Activated naive CD8-positive, alpha-beta T cell (primary cell): ENCODE data around the gene SERPINB4.

Experiments
- H3K27ac Mint-ChIP-seq: one replicate; pipeline ENCODE4 v1.8.0; 2021; ENCODE audit warnings: mixed read lengths
- H3K27me3 Mint-ChIP-seq: one replicate; pipeline ENCODE4 v1.8.0; 2021; ENCODE audit warnings: mixed read lengths
- H3K36me3 Mint-ChIP-seq: one replicate; pipeline ENCODE4 v1.8.0; 2021; ENCODE audit warnings: mixed read lengths
- H3K4me1 Mint-ChIP-seq: one replicate; pipeline ENCODE4 v1.8.0; 2021; ENCODE audit warnings: low read depth, mixed read lengths
- H3K4me3 Mint-ChIP-seq: one replicate; pipeline ENCODE4 v1.8.0; 2021; ENCODE audit warnings: mild to moderate bottlenecking, mixed read lengths
- H3K9me3 Mint-ChIP-seq: one replicate; pipeline ENCODE4 v1.8.0; 2021; ENCODE audit warnings: low read depth, mixed read lengths

SERPINB4 gene

DNA sequence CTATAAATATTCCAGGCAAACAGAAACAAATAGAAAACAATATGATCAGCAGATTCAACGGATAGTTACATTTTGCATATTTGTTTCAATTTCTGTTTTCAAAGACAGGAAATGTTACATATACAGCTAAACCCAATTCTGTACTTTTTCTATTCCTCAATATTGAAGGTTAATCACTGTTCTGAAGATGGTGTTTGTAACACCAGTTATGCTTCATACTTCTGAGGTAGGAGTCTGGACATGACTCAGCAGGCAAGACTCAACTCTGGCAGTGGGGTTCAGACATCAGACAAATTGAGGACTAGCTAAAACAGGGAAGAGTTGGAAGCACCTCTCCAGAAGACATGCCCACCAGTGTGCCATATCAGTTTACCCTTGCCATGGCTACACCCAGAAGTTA is 40.3 kb downstream of the SERPINB4 start:
- Mint-ChIP-seq H3K4me3 (no peak overlapping the region), H3K27ac (no peak overlapping the region), H3K27me3 (no peaks in the 10 kb centered on the region), H3K9me3 (no peaks in the 10 kb centered on the region), H3K4me1 (no peaks in the 10 kb centered on the region), H3K36me3 (no peaks in the 10 kb centered on the region)

DNA sequence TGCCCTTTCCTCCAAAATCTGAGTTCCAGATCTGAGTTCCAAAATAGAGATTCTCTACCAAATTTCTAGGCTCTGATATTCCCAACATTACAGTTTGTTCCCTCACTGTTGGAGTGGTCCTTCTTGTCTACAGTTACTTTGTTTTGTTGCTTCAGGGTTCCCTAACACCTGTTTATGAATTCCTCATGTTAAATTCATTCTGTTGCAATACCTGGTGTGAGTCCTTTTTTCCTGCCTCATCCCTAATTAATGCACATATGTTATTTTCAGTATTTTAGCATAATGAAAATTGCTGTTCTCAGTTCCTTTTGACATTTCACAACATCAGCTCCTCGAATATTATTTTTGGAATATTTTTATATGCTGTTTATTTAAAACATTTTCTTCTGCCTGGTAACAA is 40.7 kb downstream of the SERPINB4 start:
- no peak overlapping the region for H3K27ac Mint-ChIP-seq
- no peaks in the 10 kb centered on the region for H3K36me3 Mint-ChIP-seq
- no peaks in the 10 kb centered on the region for H3K9me3 Mint-ChIP-seq
- H3K4me3 Mint-ChIP-seq: no peak overlapping the region
- no peaks in the 10 kb centered on the region for H3K27me3 Mint-ChIP-seq
- H3K4me1 Mint-ChIP-seq: no peaks in the 10 kb centered on the region

DNA sequence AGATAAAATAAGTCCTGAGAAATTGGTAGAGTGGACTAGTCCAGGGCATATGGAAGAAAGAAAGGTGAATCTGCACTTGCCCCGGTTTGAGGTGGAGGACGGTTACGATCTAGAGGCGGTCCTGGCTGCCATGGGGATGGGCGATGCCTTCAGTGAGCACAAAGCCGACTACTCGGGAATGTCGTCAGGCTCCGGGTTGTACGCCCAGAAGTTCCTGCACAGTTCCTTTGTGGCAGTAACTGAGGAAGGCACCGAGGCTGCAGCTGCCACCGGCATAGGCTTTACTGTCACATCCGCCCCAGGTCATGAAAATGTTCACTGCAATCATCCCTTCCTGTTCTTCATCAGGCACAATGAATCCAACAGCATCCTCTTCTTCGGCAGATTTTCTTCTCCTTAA is 47.1 kb downstream of the SERPINB4 start:
- no peaks in the 10 kb centered on the region for H3K36me3 Mint-ChIP-seq
- H3K27me3 Mint-ChIP-seq: peaks cover 4% of the 10 kb centered on the region
- no peak overlapping the region for H3K4me3 Mint-ChIP-seq
- no peak overlapping the region for H3K27ac Mint-ChIP-seq
- no peaks in the 10 kb centered on the region for H3K9me3 Mint-ChIP-seq
- no peaks in the 10 kb centered on the region for H3K4me1 Mint-ChIP-seq

DNA sequence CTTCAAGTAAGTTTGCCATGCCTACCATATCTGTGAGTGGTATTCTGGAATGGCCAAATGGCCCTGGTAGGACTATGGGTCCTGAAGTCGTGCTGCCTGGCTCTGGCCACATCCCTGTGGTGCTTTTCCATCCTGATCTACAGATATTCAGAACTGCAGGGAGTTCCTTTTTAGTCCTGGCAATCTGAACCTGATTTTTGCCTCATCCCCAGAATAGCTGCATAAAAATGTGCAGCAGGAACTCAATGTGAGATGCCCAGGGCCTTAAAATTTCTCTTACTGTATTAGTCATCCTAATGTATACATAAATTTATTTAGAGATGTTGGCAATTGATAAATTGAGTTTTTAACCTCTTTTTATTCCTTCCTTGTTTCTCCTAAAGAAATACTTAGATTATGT is 51.6 kb downstream of the SERPINB4 start:
- H3K36me3 Mint-ChIP-seq: no peaks in the 10 kb centered on the region
- no peak overlapping the region for H3K4me3 Mint-ChIP-seq
- H3K9me3 Mint-ChIP-seq: no peaks in the 10 kb centered on the region
- no peaks in the 10 kb centered on the region for H3K4me1 Mint-ChIP-seq
- H3K27ac Mint-ChIP-seq: no peak overlapping the region
- peaks cover 5% of the 10 kb centered on the region for H3K27me3 Mint-ChIP-seq

DNA sequence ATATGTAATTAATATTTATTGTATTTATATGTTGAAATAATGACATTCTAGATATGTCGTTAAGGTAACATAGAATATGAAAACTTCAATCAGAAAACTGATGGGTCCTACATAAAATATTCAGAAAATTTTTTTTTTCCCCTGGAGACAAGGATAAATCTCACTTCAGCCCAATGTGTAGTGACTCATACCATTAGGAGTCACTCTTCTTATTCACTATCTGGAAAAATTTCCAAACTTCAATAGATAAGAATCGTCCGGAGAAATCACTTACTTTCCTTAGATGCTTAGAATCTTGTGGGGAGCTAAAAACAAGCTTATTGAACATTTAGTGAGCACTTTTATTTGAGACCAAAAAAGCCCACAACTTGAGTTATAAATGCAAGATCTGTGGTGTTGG is 52.3 kb downstream of the SERPINB4 start:
- H3K36me3 Mint-ChIP-seq: no peaks in the 10 kb centered on the region

DNA sequence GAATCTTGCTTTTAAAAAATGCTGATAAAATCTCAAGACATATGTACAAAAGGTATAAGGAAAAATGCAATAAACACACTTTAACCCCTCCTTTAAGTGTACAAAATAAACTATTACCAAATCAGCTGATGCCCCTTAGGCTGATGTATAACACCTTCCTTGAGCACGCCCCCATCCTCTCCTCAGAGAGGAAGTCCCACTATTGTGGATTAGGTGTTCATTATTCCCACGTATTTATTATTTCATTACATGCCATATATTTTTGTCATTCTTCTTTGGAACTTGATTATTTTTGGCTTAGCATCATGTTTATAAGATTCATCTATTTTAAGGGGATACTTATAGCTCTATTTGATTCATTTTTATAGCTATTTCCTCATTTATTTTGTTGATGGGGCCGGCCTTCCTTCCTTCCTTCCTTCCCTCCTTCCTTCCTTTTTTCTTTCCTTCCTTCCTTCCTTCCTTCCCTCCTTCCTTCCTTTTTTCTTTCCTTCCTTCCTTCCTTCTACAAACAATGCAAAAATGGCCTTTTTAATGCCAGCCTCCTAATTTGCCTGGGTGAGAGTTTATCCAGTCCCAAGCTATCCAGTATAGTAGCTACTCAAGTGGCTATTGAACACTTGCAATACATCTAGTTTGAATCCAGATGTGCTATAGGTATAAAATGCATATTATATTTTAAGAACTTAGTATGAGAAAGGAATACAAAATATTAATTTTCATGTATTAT is 52.9 kb downstream of the SERPINB4 start:
- no peaks in the 10 kb centered on the region for H3K9me3 Mint-ChIP-seq
- H3K27me3 Mint-ChIP-seq: peaks cover 5% of the 10 kb centered on the region
- no peak overlapping the region for H3K4me3 Mint-ChIP-seq
- no peaks in the 10 kb centered on the region for H3K4me1 Mint-ChIP-seq
- H3K27ac Mint-ChIP-seq: no peak overlapping the region
- no peaks in the 10 kb centered on the region for H3K36me3 Mint-ChIP-seq

More for the DNA sequence above, 52.3 kb downstream of the SERPINB4 start:
- H3K4me1 Mint-ChIP-seq: no peaks in the 10 kb centered on the region
- no peak overlapping the region for H3K27ac Mint-ChIP-seq
- H3K27me3 Mint-ChIP-seq: peaks cover 5% of the 10 kb centered on the region
- H3K9me3 Mint-ChIP-seq: no peaks in the 10 kb centered on the region
- no peak overlapping the region for H3K4me3 Mint-ChIP-seq

DNA sequence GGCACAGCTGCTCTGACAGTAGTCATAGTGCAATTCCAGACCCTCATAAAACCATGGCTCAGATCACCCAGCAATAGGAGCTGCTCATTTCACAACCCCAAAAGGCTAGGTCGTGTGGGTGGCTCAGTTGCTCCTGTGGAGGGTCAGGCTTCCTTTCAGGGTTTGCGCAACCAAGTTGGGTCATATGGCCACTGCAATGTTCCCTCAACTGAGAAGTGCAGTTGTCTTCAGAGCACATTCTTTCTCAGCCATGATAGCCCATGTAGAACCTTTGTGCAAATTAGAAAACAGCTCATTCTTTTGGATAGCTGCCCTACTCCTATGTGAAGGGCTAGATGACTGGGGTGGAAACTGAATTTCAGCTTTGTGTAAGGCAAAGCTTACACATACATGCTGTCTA is 53.7 kb downstream of the SERPINB4 start:
- no peaks in the 10 kb centered on the region for H3K9me3 Mint-ChIP-seq
- no peaks in the 10 kb centered on the region for H3K4me1 Mint-ChIP-seq
- H3K4me3 Mint-ChIP-seq: no peak overlapping the region
- H3K36me3 Mint-ChIP-seq: no peaks in the 10 kb centered on the region
- H3K27ac Mint-ChIP-seq: no peak overlapping the region
- peaks cover 8% of the 10 kb centered on the region for H3K27me3 Mint-ChIP-seq

DNA sequence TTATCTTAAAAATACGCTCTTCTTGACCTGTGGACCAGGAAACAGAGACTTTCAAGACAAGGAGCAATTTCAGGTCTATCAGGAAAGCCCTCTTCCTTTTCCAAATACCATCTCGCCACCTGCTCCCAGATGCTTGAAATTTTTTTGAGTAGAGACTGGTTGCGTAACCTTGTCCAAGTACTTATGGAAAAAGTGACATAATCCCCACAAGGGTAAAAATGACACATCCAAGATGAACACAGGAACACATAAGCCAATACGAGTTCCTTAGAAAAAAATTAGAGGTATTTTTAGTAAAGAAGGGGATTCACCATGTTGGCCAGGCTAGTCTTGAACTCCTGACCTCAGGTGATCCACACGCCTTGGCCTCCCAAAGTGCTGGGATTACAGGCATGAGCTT is 55.1 kb downstream of the SERPINB4 start:
- peaks cover 9% of the 10 kb centered on the region for H3K27me3 Mint-ChIP-seq
- no peaks in the 10 kb centered on the region for H3K4me1 Mint-ChIP-seq
- H3K36me3 Mint-ChIP-seq: no peaks in the 10 kb centered on the region
- no peaks in the 10 kb centered on the region for H3K9me3 Mint-ChIP-seq
- H3K4me3 Mint-ChIP-seq: no peak overlapping the region
- H3K27ac Mint-ChIP-seq: no peak overlapping the region
